ENCODE measurements around the gene CASKIN2. TPM values are rescaled to one million over a fixed set of nuclear protein-coding genes. Genes with fewer than 3 reads are reported as not detected.
A peak's percentile ranks its signal among the peaks of the same experiment; 100 is the strongest.

Gene CASKIN2
- total RNA-seq, 1 donor from 2014 or later, result 50.6 TPM

- Mint-ChIP-seq H3K27me3 (no peaks in the 10 kb centered on the region), H3K9me3 (ENCODE audit: low read depth) (no peaks in the 10 kb centered on the region), H3K4me1 (ENCODE audit: low read depth) (no peaks in the 10 kb centered on the region), H3K36me3 (ENCODE audit: insufficient read depth) (peaks cover 17% of the 10 kb centered on the region), H3K4me3 (ENCODE audit: low read depth) (no peak overlapping the region), H3K27ac (no peak overlapping the region)
- TF ChIP-seq CTCF (IDR thresholded peaks at IDR 0.05; ENCODE audit: unreplicated experiment), result no peak
- DNase-seq (ENCODE audit: low spot score, unreplicated experiment), result no peak
These were observed 42.1 kb downstream of the CASKIN2 start for GRCh38 chr17:75473246-75473645.

- Mint-ChIP-seq H3K4me3 (ENCODE audit: low read depth) (no peak overlapping the region), H3K27ac (no peak overlapping the region), H3K4me1 (ENCODE audit: low read depth) (no peaks in the 10 kb centered on the region), H3K36me3 (ENCODE audit: insufficient read depth) (peaks cover 19% of the 10 kb centered on the region), H3K27me3 (no peaks in the 10 kb centered on the region), H3K9me3 (ENCODE audit: low read depth) (no peaks in the 10 kb centered on the region)
- TF ChIP-seq CTCF (IDR thresholded peaks at IDR 0.05; ENCODE audit: unreplicated experiment), result no peak
- no peak for DNase-seq (ENCODE audit: low spot score, unreplicated experiment)
These were observed 43.2 kb downstream of the CASKIN2 start for GRCh38 chr17:75472119-75472518.

GRCh38 chr17:75471207-75471606 is 44.1 kb downstream of the CASKIN2 start:
- no peak overlapping the region for H3K27ac Mint-ChIP-seq
- TF ChIP-seq CTCF (IDR thresholded peaks at IDR 0.05; ENCODE audit: unreplicated experiment), result no peak
- no peaks in the 10 kb centered on the region for H3K4me1 Mint-ChIP-seq (ENCODE audit: low read depth)
- no peaks in the 10 kb centered on the region for H3K9me3 Mint-ChIP-seq (ENCODE audit: low read depth)
- H3K27me3 Mint-ChIP-seq, result no peaks in the 10 kb centered on the region
- no peak overlapping the region for H3K4me3 Mint-ChIP-seq (ENCODE audit: low read depth)
- peaks cover 16% of the 10 kb centered on the region for H3K36me3 Mint-ChIP-seq (ENCODE audit: insufficient read depth)
- no peak for DNase-seq (ENCODE audit: low spot score, unreplicated experiment)

- Mint-ChIP-seq H3K4me3 (ENCODE audit: low read depth) (no peak overlapping the region), H3K9me3 (ENCODE audit: low read depth) (no peaks in the 10 kb centered on the region), H3K36me3 (ENCODE audit: insufficient read depth) (peaks cover 21% of the 10 kb centered on the region), H3K27me3 (no peaks in the 10 kb centered on the region), H3K4me1 (ENCODE audit: low read depth) (no peaks in the 10 kb centered on the region), H3K27ac (no peak overlapping the region)
- DNase-seq (ENCODE audit: low spot score, unreplicated experiment), result no peak
- TF ChIP-seq CTCF (IDR thresholded peaks at IDR 0.05; ENCODE audit: unreplicated experiment), result no peak
These were observed 46.5 kb downstream of the CASKIN2 start for GRCh38 chr17:75468779-75469373.

- H3K36me3 Mint-ChIP-seq (ENCODE audit: insufficient read depth), result peaks cover 22% of the 10 kb centered on the region
- H3K4me3 Mint-ChIP-seq (ENCODE audit: low read depth), result no peak overlapping the region
- no peaks in the 10 kb centered on the region for H3K9me3 Mint-ChIP-seq (ENCODE audit: low read depth)
- no peak for TF ChIP-seq CTCF (IDR thresholded peaks at IDR 0.05; ENCODE audit: unreplicated experiment)
- H3K27ac Mint-ChIP-seq, result peak overlapping the region; percentile 56
- no peak for DNase-seq (ENCODE audit: low spot score, unreplicated experiment)
- peaks cover 1% of the 10 kb centered on the region for H3K4me1 Mint-ChIP-seq (ENCODE audit: low read depth)
- H3K27me3 Mint-ChIP-seq, result no peaks in the 10 kb centered on the region
These were observed 47.0 kb downstream of the CASKIN2 start for GRCh38 chr17:75468291-75468754.

All from progenitor cell of endocrine pancreas (in vitro differentiated cells).